GM21619 (cell line): ENCODE results near the gene AUP1.
"Not testable (repeated sequence)": the region's sequence is repeated elsewhere in the genome, so short reads cannot be mapped to it uniquely, and the experiment has no call there.

Source experiments
- ATAC-seq: cut with Tn5 transposase; IDR thresholded peaks from one replicate; pipeline ENCODE4 v1.9.1; 2021; ENCODE audit not compliant: unreplicated experiment

The AUP1 gene

GRCh38 chr2:74529357-74530238 lies at the start of gene AUP1, which contains the start of gene HTRA2:
TSS of gene AUP1 (minus strand) at chr2:74529706. CDS start at chr2:74529629, 77 bp downstream.
TSS of gene HTRA2 (plus strand) at chr2:74529933. CDS start at chr2:74530007, 74 bp downstream.
- peak; percentile 73 for ATAC-seq

- ATAC-seq: peak; percentile 39
These were observed 48.9 kb upstream of the AUP1 start for GRCh38 chr2:74578408-74578807.

- ATAC-seq: peak; percentile 38
These were observed 47.9 kb upstream of the AUP1 start for GRCh38 chr2:74577448-74577847.

GRCh38 chr2:74576863-74577229 lies 47.3 kb upstream of the AUP1 start:
- no peak for ATAC-seq

- ATAC-seq: no peak
These were observed 46.8 kb upstream of the AUP1 start for GRCh38 chr2:74576211-74576862.

- no peak for ATAC-seq
These were observed 45.8 kb upstream of the AUP1 start for GRCh38 chr2:74575320-74575719.

GRCh38 chr2:74573747-74574562 lies 44.4 kb upstream of the AUP1 start:
- ATAC-seq: peak; percentile 51

- ATAC-seq: no peak
These were observed 42.8 kb upstream of the AUP1 start for GRCh38 chr2:74572178-74572925.

GRCh38 chr2:74571058-74571457 lies 41.6 kb upstream of the AUP1 start:
- ATAC-seq: peak; percentile 65

GRCh38 chr2:74569686-74570085 lies 40.2 kb upstream of the AUP1 start:
- no peak for ATAC-seq

GRCh38 chr2:74567881-74568280 lies 38.4 kb upstream of the AUP1 start:
- no peak for ATAC-seq

GRCh38 chr2:74566754-74567085 lies 37.2 kb upstream of the AUP1 start:
- no peak for ATAC-seq

GRCh38 chr2:74566076-74566753 lies 36.7 kb upstream of the AUP1 start:
- ATAC-seq: no peak

- no peak for ATAC-seq
These were observed 34.7 kb upstream of the AUP1 start for GRCh38 chr2:74564222-74564621.

GRCh38 chr2:74562126-74562775 lies 32.7 kb upstream of the AUP1 start:
- no peak for ATAC-seq

- ATAC-seq: not testable (repeated sequence)
These were observed 31.5 kb upstream of the AUP1 start for GRCh38 chr2:74561022-74561421.

GRCh38 chr2:74560591-74560990 lies 31.1 kb upstream of the AUP1 start:
- no peak for ATAC-seq

GRCh38 chr2:74559912-74560311 lies 30.4 kb upstream of the AUP1 start:
- no peak for ATAC-seq

- no peak for ATAC-seq
These were observed 29.1 kb upstream of the AUP1 start for GRCh38 chr2:74558284-74559230.
